GM13977 (cell line): ENCODE measurements around the gene RASSF9.

ENCODE experiments used
- DNase-seq: peaks from one replicate; pipeline ENCODE4 v3.0.0; 2012; ENCODE audit warnings: low spot score
- in situ Hi-C: fragments of 300-500 bp; cut with MboI; formaldehyde crosslinking; loops from one replicate; pipeline ENCODE4 v1.12.0; 2022; ENCODE audit warnings: low sequenced_read_pairs, low pct_unique_long_range_greater_than_20kb, mixed read lengths, inconsistent platforms; ENCODE audit not compliant: unreplicated experiment
- TF ChIP-seq, protein P1 (sequence below): IDR thresholded peaks from 2 replicates; pipeline ENCODE4 v1.5.1; 2012; ENCODE audit warnings: mild to moderate bottlenecking, control low read depth; ENCODE audit not compliant: insufficient read depth; ENCODE audit errors: extremely low read depth, missing control alignments

Gene RASSF9

DNA sequence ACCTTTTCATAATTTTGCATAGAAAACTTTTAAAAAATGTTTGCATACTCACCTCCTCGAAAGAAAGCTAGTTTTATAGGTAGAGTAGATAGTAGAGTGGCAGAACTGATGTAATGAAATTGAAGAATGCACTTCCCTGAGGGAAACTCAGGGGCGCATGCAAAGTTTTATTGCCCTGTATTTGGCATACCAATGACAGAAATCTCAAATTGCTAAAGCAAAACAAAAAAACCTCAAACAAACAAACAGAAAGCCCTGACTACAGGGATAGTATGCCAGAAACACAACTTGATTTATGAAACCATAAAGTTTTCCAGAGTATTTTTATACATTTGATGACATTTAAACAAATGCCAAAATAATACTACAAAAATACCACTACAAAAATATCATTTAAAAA, 1.8 kb downstream of the RASSF9 start:
- TF ChIP-seq, protein P1, sequence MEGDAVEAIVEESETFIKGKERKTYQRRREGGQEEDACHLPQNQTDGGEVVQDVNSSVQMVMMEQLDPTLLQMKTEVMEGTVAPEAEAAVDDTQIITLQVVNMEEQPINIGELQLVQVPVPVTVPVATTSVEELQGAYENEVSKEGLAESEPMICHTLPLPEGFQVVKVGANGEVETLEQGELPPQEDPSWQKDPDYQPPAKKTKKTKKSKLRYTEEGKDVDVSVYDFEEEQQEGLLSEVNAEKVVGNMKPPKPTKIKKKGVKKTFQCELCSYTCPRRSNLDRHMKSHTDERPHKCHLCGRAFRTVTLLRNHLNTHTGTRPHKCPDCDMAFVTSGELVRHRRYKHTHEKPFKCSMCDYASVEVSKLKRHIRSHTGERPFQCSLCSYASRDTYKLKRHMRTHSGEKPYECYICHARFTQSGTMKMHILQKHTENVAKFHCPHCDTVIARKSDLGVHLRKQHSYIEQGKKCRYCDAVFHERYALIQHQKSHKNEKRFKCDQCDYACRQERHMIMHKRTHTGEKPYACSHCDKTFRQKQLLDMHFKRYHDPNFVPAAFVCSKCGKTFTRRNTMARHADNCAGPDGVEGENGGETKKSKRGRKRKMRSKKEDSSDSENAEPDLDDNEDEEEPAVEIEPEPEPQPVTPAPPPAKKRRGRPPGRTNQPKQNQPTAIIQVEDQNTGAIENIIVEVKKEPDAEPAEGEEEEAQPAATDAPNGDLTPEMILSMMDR, result no peak
- no peak for DNase-seq
- in situ Hi-C loops, result no loop called here

DNA sequence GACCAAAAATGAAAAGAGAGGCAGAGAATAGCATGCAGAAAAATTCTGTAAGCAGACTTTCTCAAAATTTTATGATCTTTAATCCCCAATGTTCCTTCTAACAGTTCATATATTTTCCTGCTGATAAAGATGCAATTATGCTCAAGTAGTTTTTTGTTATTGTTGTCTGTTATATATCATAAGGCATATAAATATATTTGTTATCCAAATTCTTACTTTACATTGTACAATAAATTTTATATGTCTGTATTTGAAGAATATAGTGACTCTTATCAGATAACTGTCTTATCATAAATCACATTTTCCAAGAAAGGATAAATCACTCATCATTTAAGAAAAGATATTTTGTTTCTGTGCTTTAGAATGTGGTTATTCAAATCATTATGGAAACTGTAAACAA, 2.6 kb downstream of the RASSF9 start:
- in situ Hi-C loops, result no loop called here
- TF ChIP-seq, protein P1, result no peak
- no peak for DNase-seq

DNA sequence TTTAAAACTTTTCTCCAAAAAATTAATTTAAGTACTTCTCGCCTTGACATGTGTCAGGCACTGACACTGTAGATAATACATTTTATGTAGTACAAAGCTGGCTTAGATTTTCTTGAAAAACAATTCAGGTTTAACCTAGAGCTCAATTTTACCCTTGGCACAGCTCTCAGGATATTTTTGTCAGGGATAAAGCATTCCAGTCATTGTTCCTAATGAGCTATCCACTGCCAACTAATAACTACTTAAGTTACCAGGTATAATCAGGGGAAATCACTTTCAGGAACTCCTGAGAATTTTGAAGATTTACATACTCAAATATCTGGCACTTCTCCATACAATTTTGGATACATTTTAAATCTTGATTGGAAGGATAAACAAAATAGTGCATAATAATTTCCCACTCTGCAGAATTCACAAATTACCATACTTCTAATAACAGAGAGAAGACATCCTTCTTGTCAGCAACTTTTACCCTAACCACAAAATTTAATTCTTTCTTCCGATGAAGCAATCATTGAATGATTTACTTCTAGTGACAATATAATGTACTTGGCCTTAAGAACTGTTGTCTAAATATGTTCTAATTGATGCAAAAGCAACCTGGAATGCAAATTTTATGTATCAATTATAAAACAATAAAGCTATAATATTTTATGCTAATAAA, 4.8 kb downstream of the RASSF9 start:
- in situ Hi-C loops, result no loop called here
- DNase-seq, result no peak
- TF ChIP-seq, protein P1, result no peak

DNA sequence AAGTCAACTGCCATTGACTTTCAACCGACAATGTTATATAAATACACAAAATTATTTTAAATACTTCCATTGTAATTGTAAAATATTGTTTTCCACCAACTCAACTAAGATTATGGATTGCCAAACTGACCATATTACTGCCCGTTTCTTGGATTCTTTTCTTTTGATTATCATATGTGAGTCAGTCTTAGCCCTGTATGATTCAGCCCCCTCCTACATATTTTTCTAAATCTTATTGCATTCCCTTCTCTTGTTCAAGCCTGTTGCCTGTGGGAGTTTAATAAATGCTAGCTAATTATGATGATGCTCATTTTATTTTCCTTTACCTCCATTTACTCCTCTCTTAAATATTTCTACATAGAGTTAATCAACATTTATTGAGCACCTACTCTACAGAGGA, 6.8 kb downstream of the RASSF9 start:
- in situ Hi-C loops, result no loop called here
- TF ChIP-seq, protein P1, result no peak
- no peak for DNase-seq

DNA sequence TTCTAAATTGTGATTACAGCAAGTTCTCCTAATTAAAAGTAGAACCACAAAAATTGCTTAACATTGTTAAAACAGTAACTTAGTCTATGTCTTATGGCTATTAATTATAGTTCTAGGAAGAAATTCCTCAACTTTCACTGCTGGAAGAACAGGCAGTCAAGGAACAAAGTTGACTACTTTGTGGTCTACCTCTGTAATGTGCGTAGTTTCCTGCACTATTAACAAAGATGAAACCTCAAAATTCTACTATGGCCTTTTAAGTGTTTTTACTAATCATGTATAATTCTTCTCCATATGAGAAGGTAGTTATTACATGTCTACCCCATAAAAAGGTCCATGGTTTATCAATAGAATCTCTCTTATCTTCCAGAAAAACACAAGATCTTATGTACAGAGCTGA, 7.6 kb downstream of the RASSF9 start:
- in situ Hi-C loops, result no loop called here

DNA sequence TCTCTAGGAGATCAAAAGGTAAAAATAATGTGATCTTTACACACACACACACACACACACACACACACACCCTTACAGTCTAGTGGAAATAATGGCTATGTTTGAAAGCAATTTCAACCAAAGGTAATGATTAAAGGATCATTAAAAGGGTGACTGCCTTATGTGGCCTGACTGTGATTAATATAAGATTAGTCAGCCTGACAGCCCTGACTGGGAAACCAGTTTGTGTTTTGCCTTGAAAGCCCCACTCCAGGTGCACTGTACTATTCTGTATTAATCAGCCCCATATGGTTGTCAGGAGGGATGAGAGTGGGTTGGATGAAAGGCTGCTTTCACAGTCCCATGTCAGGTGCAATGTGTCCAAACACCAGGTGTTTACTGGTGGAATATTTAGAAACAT, 10.5 kb downstream of the RASSF9 start:
- TF ChIP-seq, protein P1, result no peak
- DNase-seq, result no peak
- in situ Hi-C loops, result no loop called here

More for the DNA sequence above, 7.6 kb downstream of the RASSF9 start:
- TF ChIP-seq, protein P1, result no peak
- no peak for DNase-seq
